Activated B cell treated with CpG ODN at 0.5 μM for 24 hours (primary cell): Measurements from ENCODE around the gene SEMA6A. TPM values are rescaled to one million over a fixed set of nuclear protein-coding genes. Genes with fewer than 3 reads are reported as not detected.

Source experiments
- ATAC-seq: fragments of 200-7000 bp; cut with Tn5 transposase; one replicate; pipeline ENCODE4 v1.10.0; 2021; ENCODE audit warnings: low read depth, mild to moderate bottlenecking, moderate library complexity
- CTCF ChIA-PET: fragments of 350-600 bp; sonication (Branson Sonifier 250); formaldehyde crosslinking; loops from one replicate; lab custom pipeline; 2021; ENCODE audit warnings: antibody characterized with exemption; lab: Charles Lee
- POLR2A ChIA-PET: fragments of 350-600 bp; sonication (Branson Sonifier 250); formaldehyde crosslinking; loops from one replicate; lab custom pipeline; 2021; ENCODE audit warnings: antibody characterized with exemption; lab: Charles Lee
- DNase-seq: peaks from one replicate; pipeline ENCODE4 v3.0.0; 2022
- H3K27ac Mint-ChIP-seq: one replicate; pipeline ENCODE4 v1.8.0; 2020; ENCODE audit warnings: mixed read lengths
- H3K27me3 Mint-ChIP-seq: one replicate; pipeline ENCODE4 v1.8.0; 2021; ENCODE audit warnings: mixed read lengths
- H3K36me3 Mint-ChIP-seq: one replicate; pipeline ENCODE4 v1.8.0; 2021; ENCODE audit warnings: low read depth, mixed read lengths
- H3K4me1 Mint-ChIP-seq: one replicate; pipeline ENCODE4 v1.8.0; 2021; ENCODE audit warnings: mixed read lengths
- H3K4me3 Mint-ChIP-seq: one replicate; pipeline ENCODE4 v1.8.0; 2020; ENCODE audit warnings: mild to moderate bottlenecking, mixed read lengths
- H3K9me3 Mint-ChIP-seq: one replicate; pipeline ENCODE4 v1.8.0; 2020; ENCODE audit warnings: mixed read lengths
- CTCF ChIP-seq: fragments of 200-600 bp; IDR thresholded peaks from one replicate; pipeline ENCODE4 v1.8.0; 2022; ENCODE audit warnings: antibody characterized with exemption, mild to moderate bottlenecking
- intact Hi-C: fragments of 100-400 bp; cut with micrococcal nuclease; formaldehyde crosslinking; loops from one replicate; pipeline ENCODE4 v1.15.1; 2024
- total RNA-seq: library from RNA; stranded (reverse); gene quantifications from 2 replicates; pipeline ENCODE4 v1.2.3, GENCODE V29; 2022

Gene SEMA6A
- total RNA-seq, 1 donor from 2014 or later = 0.20 TPM

DNA sequence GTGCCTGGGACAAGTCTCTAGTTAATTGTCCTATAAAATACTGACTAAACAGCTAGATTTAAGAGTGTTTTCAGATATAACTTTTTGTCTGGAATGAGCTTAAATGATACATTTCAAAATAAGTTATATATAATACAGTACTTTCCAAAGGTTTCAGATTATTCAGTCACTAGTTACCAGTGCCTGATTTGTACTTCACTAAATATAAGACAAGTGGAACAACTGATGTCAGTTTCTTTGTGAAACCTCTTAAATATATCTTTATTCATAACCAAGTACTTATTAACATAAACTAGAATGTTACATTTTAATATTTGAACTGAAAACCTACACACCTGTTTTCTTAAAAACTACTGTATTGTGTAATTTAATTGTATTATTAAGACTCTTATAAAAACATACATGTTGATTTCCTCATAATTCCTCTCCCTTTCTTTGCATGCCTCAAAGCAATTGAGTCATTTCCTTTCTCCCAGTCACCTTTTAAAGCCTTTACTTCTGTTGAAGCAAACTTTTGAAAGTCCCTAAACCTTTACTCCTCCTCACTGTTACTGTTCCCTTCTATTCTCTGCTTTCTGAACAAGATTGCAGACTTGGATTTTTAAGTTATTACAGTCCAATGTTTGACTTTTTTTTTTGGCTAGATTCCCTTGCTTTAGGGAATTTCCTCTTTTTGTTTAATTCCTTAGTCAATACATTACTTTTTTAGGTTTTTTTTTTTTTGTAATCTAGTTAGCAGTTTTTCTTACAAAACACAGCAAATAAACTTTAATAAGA is 8.7 kb upstream of the SEMA6A start:
- Mint-ChIP-seq H3K4me1 (no peaks in the 10 kb centered on the region), H3K27me3 (peaks cover 34% of the 10 kb centered on the region), H3K9me3 (no peaks in the 10 kb centered on the region), H3K4me3 (no peak overlapping the region), H3K36me3 (no peaks in the 10 kb centered on the region), H3K27ac (no peak overlapping the region)
- ATAC-seq = no peak
- no peak for TF ChIP-seq CTCF
- no peak for DNase-seq
- intact Hi-C loops = no loop called here
- POLR2A ChIA-PET = no interaction called here
- CTCF ChIA-PET = no interaction called here

DNA sequence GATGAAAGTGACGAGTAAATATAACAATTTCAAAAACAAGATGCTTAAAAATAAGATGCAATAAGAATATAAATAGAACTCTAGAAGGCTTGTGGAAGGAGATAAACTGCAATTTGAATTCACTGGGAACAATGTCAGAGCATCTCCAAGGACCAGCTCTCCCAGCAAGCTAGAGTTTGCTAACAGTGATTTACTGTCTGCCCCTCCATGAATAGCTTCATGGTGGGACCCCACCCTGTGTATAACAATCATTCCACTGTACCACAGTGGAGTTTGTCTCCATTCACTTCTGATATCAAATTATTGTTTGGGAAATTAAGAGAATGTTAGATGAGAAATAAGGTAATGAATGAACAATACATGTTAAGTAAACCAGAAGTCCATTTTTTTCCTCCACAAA is 7.3 kb upstream of the SEMA6A start:
- Mint-ChIP-seq H3K36me3 (no peaks in the 10 kb centered on the region), H3K27me3 (peaks cover 38% of the 10 kb centered on the region), H3K4me1 (peaks cover 6% of the 10 kb centered on the region), H3K27ac (no peak overlapping the region), H3K4me3 (no peak overlapping the region), H3K9me3 (no peaks in the 10 kb centered on the region)
- ATAC-seq (no peak), DNase-seq (no peak)
- intact Hi-C loops = no loop called here
- CTCF ChIA-PET = no interaction called here
- no peak for TF ChIP-seq CTCF
- POLR2A ChIA-PET = no interaction called here

DNA sequence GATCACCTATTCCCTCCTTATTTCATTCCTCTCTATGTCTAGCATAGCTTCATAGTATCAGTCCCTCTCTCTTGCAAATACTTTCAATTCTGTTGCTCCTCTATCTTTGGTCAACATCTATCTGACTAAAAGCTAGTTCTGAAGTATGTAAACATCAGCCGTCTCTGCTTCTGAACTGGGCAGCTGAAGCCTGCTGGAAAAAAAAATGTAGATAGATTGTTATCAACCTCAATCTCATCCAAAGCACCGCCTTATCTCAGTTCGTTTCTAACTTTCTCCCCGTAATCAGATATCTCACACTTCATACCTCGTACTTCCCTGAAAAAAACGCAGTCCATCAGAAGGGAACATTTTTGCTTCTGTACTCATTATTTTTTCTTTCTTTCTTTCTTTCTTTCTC is 4.5 kb upstream of the SEMA6A start:
- peaks cover 27% of the 10 kb centered on the region for H3K4me1 Mint-ChIP-seq
- ChIA-PET CTCF (no interaction called here), POLR2A (no interaction called here)
- H3K9me3 Mint-ChIP-seq = no peaks in the 10 kb centered on the region
- DNase-seq = no peak
- no peak for ATAC-seq
- no peak overlapping the region for H3K27ac Mint-ChIP-seq
- H3K4me3 Mint-ChIP-seq = no peak overlapping the region
- H3K27me3 Mint-ChIP-seq = peaks cover 43% of the 10 kb centered on the region
- no peaks in the 10 kb centered on the region for H3K36me3 Mint-ChIP-seq
- TF ChIP-seq CTCF = no peak
- intact Hi-C loops = loop anchor here (5.0 to 10.0 kb wide), 5 partner anchors 442 to 1404 kb away; partner anchors contain the start of genes AP3S1, ATG12, COMMD10 and FEM1C

DNA sequence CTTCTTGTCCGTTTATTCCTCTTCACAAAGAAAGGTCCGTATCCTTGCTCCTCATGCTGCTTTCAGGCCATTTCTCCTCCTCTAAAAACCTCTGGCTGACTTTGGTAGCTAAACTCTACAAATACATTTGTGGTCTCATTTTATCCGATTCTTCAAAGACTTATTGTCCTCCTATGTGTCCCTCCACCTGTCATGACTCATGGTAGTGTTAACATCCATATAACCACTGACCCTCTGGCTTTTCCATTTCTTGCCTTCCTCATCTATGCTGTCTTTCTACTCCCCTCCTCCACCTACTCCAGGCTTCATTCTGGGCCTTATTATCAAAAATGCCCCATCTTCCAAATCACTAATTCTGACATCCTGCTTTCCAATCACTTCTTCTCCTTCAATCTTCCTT is 4.1 kb upstream of the SEMA6A start:
- H3K4me1 Mint-ChIP-seq = peaks cover 29% of the 10 kb centered on the region
- intact Hi-C loops = loop anchor here (5.0 to 10.0 kb wide), 5 partner anchors 441 to 1404 kb away; partner anchors contain the start of genes AP3S1, ATG12, COMMD10 and FEM1C
- H3K27me3 Mint-ChIP-seq = peaks cover 41% of the 10 kb centered on the region
- no peak for ATAC-seq
- CTCF ChIA-PET = no interaction called here
- no peaks in the 10 kb centered on the region for H3K9me3 Mint-ChIP-seq
- DNase-seq = no peak
- no peaks in the 10 kb centered on the region for H3K36me3 Mint-ChIP-seq
- H3K4me3 Mint-ChIP-seq = no peak overlapping the region
- no peak overlapping the region for H3K27ac Mint-ChIP-seq
- POLR2A ChIA-PET = no interaction called here
- TF ChIP-seq CTCF = no peak

- intact Hi-C loops = loop anchor here (2.0 to 10.0 kb wide), 8 partner anchors 104 to 1402 kb away; partner anchors contain the start of genes AP3S1, ATG12, COMMD10 and FEM1C
- H3K4me3 Mint-ChIP-seq = peak overlapping the region; percentile 42
- ATAC-seq (peak; percentile 12), DNase-seq (no peak)
- no peak for TF ChIP-seq CTCF
- no peak overlapping the region for H3K27ac Mint-ChIP-seq
- ChIA-PET CTCF (no interaction called here), POLR2A (no interaction called here)
- H3K4me1 Mint-ChIP-seq = peaks cover 42% of the 10 kb centered on the region
- H3K36me3 Mint-ChIP-seq = no peaks in the 10 kb centered on the region
- H3K27me3 Mint-ChIP-seq = peaks cover 53% of the 10 kb centered on the region
- no peaks in the 10 kb centered on the region for H3K9me3 Mint-ChIP-seq
Observed at GRCh38 chr5:116577064-116577788, 2.6 kb upstream of the SEMA6A start.
